DMS114 treated with DMSO at 0.1 percent for 48 hours (cell line): ENCODE data around the gene FXYD7.
"Not testable (repeated sequence)": the region's sequence is repeated elsewhere in the genome, so short reads cannot be mapped to it uniquely, and the experiment has no call there.

Experiments
- DNase-seq: peaks from one replicate; lab custom pipeline; 2025; ENCODE audit not compliant: unreplicated experiment; lab: John Stamatoyannopoulos, UW

FXYD7 gene, protein sequence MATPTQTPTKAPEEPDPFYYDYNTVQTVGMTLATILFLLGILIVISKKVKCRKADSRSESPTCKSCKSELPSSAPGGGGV

DNA sequence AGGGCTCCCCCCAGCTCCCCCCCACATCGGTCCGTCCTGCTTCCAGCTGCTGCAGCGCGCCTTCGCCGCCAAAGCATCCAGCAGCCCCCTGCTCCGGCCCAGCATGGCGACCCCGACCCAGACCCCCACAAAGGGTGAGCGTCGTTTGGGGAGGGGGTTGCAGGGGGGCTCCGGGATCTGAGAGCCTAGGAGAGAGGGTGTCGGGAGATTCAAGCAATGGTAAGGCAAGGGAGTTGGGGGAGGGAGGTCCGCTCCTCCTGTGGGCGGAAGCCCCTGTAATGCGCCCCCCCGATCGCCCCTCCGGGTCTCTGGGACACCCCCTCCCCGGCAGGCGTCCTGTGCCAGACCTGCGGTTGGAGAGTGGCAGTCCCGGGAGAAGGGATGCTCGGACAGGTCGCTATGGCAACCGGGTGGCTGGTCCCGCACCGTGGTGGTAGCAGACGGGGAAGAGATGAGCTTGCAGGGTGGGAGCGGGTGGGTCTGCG lies at the start of gene FXYD7:
TSS of gene FXYD7 (plus strand) at position 25 of the 485 bp plus-strand sequence. CDS start at position 104, 79 bp downstream.
- DNase-seq = no peak

DNA sequence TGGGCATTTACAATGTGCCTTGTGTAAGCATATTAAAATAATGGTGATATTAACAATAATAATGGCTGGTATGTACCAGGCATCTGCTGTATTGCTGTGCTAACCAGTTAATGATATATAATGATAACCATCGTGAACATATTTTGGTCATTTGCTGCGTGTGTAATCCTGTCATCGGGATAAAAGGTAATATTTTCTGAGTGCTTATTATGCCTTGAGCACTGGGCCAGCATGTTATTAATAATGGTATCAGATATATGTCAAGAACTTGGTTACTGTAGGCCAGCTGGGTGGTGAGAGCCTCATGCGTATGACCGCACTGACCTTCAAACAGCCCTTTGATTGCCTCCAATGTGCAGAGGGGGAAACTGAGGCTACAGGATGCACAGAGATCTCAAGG lies 49.6 kb upstream of the FXYD7 start:
- DNase-seq = no peak

DNA sequence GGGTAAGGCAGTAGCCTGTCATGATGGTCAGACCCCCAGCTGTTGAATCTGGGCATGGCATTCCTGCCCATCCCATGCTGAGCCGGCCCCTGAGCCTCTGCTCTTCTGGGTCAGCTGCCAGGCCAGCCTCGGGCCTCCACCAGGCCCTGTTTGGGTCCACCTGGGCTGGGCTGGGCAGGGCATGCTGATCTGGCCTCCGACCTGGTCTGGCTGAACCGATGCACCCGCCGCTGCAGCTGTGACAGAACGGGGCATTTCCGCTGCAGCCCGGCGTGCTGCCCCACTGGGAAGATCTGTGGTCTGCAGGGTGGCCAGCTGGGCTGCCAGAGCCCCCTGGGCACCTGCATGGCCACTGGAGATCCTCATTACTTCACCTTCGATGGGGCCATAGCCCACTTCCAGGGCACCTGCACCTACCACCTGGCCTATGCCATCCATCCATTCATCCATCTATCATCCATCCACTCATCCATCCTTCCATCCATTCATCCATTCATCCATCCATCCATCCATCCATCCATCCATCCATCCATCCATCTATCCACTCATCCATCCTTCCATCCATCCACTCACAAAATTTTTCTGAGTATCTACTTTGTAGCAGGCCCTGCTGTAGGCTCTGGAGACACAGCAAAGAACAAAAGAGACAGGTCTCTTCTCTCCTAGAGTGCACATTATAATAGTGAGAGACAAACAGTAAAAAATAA lies 49.0 kb upstream of the FXYD7 start:
- DNase-seq = no peak

DNA sequence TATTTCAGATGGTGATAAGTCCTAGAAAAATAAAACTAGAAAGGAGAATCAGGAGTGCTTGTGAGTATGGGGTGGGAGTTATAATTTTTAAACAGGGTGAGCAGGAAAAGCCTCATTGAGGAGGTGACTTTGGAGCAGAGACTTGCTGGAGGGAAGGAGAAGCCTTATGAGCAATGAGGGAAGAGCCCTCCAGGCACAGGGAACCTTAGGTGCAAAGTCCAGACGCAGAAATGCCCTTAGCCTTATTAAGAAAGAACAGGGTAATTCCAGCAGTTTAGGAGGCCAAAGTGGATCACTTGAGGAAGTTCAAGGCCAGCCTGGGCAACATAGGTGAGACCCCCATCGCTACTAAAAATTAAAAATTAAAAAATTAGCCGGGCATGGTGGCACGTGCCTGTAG lies 48.4 kb upstream of the FXYD7 start:
- DNase-seq = no peak

DNA sequence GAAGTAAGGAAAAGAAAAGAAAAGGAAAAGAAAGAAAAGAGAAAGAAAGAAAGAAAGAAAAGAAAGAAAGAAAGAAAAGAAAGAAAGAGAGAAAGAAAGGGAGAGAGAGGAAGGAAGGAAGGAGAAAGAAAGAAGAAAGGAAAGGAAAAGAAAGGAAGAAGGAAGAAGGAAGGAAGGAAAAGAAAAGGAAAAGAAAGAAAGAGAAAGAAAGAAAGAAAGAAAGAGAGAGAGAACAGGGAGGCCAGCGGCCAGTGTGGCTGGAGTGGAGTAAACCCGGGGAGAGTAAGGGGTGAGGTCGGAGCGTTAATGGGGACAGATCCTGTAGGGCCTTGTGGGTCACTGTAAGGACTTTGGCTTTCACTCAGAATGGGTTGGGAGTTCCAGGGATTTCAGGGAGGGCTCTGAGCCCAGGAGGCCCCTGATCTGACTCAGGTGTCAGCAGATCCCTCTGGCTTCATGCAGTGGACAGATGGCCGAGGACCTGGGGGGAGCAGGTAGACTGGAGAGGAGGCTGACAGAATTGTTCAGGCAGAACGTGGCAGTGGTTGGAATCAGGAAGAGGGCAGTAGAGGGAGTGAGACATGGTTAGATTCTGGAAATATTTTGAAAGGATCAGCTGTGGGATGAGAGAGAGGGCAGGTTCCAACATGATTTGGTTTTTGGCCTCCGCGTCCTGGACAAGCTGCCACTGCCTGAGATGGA lies 47.2 kb upstream of the FXYD7 start:
- no peak for DNase-seq

DNA sequence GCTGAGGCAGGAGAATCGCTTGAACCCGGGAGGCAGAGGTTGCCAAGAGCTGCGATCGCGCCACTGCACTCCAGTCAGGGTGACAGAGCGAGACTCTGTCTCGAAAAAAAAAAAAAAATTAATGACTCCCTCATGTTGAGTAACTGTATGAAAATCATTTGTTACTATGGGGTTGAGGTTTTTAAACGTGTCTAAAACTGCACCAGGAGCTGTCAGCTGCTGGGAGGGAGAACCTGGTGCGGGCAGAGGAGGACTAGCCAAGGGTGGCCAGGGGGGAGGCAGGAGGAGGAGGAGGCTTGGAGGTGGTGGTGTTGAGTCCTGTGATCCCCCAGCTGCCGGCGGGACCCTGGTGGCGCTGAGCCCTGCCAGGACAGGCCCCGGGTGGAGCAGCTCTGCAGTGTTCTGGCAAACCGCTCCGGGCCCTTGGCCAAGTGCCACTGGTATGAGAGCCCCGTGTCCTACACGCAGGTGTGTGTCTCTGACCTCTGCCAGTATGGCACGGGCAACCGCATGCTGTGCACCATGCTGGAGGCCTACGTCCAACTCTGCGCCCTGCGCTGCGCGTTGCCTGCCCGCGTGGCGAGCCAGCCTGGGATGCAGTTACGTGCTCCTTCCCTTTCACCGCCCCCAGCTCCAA lies 44.5 kb upstream of the FXYD7 start:
- DNase-seq = no peak

DNA sequence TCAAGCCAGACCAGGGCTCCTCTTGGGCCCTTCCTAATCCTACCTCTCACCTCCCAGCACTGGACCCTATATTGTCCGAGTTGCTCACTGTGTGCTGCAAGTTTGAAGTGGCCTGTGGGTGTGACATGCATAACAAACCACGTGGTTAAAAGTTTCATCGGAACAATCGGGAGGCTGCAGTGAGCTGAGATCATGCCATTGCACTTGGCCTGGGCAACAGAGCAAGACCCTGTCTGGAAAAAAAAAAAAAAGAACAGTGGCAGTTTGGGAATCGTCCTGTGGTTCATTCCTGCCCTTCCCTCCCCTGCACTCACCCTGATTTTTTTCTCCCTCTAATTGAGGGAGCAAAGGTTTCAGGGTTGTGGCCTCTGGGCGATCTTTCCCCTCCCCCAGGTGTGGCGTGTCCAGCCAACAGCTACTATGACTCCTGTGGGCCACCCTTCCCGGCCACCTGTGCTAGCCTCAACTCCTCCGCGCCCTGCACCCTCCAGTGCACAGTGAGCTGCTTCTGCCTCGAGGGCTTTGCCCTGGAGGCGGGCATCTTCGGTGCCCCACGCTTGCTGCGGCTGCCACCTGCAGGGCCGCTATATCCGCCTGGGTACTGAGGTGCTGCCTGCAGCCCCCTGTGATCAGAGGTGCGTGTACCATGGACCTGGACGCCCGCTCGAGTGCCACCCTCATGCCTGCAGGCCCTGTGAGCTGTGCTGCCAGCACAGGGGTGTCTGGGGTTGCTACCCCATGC lies 43.7 kb upstream of the FXYD7 start:
- no peak for DNase-seq

DNA sequence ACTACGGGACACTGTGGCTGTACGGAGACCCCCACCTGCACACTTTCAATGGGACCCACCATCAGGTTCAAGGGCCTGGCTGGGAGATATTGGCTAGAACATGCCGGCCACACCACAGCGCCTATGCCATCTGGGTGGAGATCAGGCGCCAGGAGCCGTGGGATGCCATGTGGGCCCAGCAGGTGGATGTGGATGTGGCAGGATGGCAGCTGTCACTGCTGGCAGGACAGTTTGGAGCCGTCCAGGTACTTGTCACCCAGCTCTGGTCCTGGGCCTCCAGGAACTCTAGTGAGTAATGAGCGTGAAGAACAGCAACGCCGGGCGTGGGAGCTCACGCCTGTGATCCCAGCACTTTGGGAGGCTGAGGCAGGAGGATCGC lies 43.2 kb upstream of the FXYD7 start:
- DNase-seq = no peak

DNA sequence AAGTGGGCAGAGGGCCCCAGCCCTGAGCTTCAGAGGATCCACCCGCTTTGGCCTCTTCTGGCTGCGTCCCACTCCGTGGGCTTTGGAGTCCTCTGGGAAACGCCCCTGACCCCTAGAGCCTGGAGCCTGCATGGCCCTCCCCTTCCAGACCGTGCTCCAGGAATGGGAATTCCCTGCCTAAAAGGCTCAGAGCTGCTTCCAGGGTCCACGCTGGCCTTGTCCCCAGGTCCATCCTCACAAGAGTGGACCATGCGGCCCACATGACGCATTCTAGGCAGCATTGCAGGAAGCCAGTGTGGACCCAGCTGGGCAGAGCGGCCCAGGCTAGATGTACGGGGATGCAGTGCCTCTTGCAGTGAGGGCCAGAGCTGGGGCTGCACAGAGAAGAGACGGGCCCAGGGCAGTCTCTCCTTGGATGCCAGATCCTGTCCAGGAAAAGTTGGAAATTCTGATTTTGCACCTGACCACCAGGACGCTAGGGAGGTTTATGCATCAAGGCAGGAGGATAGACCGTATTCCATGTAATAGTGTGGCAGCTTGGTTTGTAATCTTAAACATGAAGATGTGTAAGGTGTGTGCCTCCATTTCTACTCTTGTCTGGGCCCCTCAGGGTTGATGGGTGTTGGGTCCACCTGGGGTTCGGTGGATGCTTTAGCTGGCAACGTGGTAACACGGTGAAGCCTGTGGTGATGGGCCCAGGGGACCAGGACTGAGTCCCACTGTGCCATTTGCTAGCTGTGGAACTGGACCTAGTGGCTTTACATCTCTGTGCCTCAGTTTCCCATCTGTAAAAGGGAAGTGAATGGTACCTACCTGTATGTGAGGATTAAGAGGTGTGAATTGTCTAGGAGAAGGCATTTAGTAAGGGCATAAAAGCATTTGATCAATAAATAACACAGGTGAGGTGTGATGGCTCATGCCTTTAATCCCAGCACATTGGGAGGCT lies 42.2 kb upstream of the FXYD7 start:
- no peak for DNase-seq

DNA sequence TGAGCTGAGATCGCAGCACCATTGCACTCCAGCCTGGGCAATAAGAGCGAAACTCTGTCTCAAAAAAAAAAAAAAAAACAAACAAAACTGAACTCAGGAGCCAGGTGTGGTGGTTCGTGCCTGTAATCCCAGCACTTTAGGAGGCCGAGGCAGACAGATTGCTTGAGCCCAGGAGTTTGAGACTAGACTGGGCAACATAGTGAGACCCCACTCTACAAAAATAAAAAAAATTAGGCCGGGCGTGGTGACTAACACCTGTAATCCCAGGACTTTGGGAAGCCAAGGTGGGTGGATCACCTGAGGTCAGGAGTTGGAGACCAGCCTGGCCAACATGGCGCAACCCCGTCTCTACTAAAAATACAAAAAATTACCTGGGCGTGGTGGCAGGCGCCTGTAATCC lies 41.1 kb upstream of the FXYD7 start:
- DNase-seq = not testable (repeated sequence)

DNA sequence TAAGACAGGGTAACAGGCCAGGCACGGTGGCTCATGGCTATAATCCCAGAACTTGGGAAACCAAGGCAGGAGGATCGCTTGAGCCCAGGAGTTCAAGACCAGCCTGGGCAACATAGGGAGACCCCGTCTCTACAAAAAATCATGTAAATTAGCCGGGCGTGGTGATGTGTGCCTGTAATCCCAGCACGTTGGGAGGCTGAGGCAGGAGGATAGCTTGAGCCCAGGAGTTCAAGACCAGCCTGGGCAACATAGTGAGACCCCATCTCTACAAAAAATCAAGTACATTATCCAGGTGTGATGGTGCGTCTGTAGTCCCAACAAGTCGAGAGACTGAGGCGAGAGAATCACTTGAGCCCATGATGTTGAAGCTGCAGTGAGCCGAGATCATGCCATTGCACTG lies 39.4 kb upstream of the FXYD7 start:
- not testable (repeated sequence) for DNase-seq

DNA sequence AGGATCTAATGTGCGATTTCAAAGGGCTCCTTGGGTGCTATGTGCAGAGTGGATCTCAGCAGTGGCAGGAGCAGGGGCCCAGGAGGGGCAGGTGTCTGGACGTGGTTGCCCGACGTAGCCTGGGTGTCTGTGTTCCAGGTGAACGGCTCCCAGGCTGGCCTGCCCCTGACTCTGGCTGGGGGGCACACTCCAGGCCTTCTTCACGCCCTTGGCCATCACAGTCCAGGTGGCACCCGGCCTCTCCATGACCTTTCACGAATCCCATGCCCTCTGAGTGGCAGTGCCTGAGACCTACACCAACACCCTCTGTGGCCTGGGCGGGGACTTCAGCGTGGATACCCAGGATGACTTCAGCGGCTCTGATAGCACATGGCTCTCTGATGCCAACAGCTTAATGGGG lies 38.7 kb upstream of the FXYD7 start:
- no peak for DNase-seq

DNA sequence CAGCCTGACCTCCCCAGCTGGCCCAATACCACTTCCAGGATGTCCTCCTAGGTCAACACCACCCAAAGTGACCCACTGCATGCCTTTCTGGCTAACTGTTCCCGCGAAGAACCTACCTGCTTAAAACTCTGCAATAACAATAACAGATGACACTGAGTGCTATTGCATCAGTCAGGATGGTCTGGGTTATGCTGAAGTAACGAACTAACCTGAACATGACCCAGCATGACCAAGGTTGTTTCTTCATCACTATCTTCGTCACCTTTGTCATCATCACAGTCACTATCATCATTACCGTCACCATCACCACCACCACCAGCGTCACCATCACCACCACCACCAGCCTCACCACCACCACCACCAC lies 38.0 kb upstream of the FXYD7 start:
- DNase-seq = no peak

DNA sequence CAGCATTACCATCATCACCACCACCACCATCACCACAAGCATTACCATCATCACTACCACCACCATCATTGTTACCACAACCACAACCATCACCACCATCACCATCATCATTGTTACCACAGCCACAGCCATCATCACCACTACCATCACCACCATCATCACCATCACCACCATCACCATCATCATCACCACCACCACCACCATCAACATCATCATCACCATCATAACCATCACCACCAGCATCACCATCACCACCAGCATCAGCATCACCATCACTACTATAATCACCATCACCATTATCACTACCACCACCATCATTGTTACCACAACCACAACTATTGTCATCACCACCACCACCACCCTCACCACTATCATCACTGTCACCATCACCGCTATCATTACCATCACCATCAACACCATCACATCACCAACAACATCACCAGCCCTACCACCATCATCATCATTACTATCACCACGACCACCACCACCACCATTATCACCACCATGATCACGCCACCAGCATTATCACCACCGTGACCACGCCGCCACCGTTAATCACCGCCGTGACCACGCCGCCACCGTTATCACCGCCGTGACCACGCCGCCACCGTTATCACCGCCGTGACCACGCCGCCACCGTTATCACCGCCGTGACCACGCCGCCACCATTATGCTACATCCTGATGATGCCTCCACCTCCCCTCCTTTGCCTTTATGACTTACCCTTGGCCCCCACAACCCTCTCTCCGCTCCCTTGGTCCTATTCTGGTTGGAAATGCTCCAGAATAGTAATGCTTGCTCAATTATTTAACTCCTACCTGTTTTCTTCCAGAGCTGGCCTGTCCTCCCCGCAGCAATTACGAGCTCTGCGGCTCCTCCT lies 37.4 kb upstream of the FXYD7 start:
- DNase-seq = no peak

DNA sequence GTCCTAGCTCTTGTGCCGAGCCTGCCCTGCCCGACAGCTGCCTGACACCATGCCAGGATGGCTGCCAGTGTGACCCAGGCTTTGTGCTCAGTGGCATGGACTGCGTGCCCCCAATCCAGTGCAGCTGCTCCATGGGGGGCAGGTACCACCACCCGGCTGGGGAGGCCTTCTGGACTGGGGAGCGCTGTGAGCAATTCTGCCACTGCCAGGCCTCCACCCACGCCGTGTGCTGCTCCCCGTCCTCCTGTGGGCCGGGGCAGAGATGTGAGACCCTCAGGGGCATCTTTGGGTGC lies 36.8 kb upstream of the FXYD7 start:
- no peak for DNase-seq

DNA sequence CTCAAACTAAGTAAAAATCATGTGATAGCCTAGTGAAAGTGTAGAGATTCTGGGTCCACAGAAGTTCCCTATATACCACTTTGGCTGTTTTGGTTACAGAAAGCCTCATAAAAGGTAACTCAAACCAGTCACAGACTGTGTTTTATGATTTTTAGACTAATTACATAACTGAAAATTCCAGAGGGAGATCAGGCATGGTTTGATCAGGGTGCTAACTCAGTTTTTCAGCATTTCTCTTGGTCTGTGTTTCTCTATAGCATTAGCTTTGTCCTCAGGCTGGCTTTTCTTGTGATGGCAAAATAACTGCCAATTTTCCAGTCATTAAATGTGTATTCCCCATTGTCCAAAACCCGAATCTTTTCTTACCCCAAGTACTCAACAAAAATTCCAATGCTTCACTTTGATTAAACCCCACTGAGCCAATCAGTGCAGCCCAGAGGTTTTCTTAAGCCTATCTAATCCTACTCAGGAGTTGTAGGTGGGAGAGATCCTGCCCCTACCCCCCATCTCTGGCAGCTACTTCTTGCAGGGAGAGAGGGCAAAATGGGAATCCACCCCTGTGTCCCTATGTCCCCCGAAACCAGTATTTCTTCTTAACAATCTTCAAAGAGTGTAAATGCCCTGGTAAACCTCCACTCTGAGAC lies 36.0 kb upstream of the FXYD7 start:
- no peak for DNase-seq

DNA sequence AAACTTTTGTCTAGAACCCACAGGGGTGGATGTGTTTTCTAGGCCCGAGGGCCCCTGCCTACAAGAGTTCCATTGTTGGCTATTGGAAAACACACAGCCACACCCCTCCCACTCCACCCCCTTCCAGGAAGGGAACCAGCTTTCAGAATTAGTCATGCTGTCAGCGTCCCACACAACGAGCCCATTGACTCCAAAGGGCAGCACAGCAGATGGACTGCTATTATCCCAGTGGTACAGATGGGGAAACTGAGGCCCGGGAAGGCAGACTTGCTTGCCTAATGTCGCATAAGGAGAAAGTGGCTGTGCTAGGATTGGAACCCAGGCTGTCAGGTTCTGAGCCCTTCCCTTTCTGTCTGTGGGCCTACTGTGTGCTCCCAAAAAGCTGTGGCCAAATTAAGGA lies 35.5 kb upstream of the FXYD7 start:
- no peak for DNase-seq

DNA sequence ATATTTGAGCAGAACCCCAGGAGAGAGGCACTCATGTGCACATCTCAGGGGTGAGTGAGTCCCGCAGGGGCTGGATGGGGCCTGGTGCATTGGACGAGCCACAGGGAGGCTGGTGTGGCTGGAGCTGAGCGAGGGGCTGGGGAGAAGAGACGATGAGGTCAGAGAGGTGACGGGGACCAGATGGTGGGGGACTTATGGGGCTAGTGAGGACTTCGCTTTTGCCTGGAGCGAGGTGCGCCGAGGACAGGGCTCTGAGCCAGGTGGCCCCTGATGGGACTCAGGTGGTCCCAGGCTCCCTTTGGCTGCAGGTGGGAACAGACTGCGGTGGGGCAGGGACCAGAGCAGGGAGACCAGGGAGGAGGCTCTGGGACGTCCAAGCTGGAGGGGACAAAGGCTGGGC lies 34.3 kb upstream of the FXYD7 start:
- no peak for DNase-seq
